SIG-M5 (cell line): Measurements from ENCODE around the gene ZNF286A.
"Not testable (repeated sequence)": the region's sequence is repeated elsewhere in the genome, so short reads cannot be mapped to it uniquely, and the experiment has no call there.

ENCODE experiments used
- DNase-seq: peaks from one replicate; lab custom pipeline; 2025; lab: John Stamatoyannopoulos, UW

ZNF286A gene

DNA sequence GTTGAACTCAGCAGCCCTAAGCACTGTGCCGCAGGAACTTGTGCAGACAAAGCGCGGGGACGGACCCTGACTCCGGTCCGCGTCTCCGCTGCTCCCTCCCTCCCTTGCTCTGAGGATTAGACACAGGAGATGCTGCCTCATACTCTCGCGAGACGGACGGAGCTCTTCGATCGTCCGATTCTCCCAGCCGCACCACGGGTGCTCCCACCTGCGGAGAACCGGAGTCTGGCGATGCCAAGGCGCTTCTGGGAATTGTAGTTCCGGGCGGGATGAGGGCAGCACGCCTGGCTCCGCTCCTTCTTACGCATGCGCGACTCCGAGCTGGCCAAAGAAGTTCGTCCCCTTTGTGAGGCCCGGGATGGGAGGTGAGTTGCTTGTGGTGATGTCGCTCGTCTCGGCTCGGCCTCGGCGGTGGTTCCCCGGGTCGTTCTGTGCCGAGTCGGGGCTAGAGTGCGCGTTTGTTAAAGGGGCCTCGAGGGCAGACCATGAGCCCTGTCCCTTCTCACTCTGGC lies at the start of gene ZNF286A:
Gene ZNF286A, plus strand, starts transcription at position 340 of the 512 bp plus-strand sequence. CDS start 578 bp downstream, outside the sequence.
- peak; percentile 67 for DNase-seq

- no peak for DNase-seq
Measured at GRCh38 chr17:15649861-15650421, 49.6 kb upstream of the ZNF286A start.

DNA sequence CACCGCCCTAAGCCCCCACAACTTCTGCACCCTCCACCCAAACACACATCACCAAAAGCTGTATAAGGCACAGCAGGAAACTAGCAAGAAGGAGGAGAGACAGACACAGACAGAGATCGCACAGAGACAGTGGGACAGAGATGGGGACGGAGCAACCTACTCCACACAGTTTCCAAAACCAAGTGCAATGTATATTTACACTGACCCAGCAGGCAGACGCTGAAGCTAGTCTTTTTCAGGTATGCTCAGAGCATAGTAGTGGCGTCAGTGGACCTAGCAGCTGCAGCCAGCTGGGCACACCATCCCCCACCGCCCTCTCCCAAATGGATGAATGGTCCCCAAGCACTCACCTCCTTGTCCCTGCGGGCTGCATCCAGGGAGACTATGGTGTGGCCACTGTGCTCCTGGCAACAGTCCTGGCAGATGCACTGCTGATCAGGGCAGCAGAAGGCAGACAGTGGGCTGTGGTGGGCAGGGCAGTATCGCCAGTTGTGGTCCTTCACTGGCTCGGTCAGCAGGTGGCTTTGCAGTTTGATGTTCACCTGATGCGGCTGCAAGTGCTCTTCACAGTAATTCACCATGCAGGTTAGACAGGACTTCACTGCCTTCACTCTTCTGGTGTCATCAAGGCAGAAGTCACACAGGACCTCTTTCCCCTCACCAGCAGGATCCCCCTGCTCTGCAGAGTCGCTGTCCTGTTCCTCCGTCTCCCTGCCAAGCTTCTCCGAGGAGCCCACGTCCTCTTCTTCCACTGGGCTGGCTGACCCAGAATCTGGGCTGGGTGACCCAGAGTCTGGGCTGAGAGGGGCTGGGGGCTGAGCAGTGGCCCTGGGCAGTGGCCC lies 48.6 kb upstream of the ZNF286A start:
- no peak for DNase-seq

- DNase-seq: peak; percentile 74
Measured at GRCh38 chr17:15651583-15652110, 47.9 kb upstream of the ZNF286A start.

GRCh38 chr17:15652960-15653359 lies 46.6 kb upstream of the ZNF286A start:
- DNase-seq: no peak

- DNase-seq: not testable (repeated sequence)
Measured at GRCh38 chr17:15654401-15654800, 45.2 kb upstream of the ZNF286A start.

GRCh38 chr17:15654886-15655561 lies 44.5 kb upstream of the ZNF286A start:
- no peak for DNase-seq

DNA sequence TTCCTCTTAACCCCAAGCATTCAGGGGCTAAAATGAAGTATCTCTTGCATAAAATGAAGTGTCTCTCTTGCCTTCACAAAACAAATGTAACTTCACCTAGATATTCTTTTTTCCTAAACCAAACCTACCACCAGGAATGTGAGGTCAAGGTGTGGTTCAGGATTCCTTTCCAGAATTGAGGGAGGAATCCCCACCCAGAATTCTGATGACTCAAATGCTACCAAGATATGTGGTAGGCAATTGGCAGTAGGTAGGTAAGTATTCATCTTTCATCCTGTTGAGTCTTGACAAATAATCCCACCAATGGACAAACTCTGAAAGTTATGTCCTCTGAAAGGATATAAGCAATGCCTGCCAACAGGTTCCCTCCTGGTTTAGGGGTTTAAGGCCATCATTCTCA lies 41.7 kb upstream of the ZNF286A start:
- no peak for DNase-seq

DNA sequence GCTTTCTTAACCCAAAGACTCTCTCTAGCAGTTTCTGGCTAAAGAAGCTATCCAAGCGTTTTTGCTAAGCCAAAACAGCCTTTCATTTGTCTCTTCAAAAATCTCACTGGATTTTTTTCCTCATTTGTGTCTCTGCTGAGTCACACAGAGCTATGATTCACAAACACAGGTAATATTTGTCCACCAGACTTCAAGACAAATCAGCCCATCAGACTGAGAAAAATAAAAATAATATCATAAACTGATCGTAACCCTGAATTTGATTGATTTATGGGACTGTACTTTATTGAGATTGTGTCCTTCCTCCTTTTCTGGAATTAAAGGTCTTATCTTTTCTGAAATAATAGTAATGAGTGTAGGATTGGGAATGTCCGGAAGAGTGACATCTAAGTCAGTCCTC lies 41.3 kb upstream of the ZNF286A start:
- DNase-seq: no peak

GRCh38 chr17:15659236-15659635 lies 40.3 kb upstream of the ZNF286A start:
- no peak for DNase-seq

GRCh38 chr17:15659663-15660062 lies 39.9 kb upstream of the ZNF286A start:
- no peak for DNase-seq

DNA sequence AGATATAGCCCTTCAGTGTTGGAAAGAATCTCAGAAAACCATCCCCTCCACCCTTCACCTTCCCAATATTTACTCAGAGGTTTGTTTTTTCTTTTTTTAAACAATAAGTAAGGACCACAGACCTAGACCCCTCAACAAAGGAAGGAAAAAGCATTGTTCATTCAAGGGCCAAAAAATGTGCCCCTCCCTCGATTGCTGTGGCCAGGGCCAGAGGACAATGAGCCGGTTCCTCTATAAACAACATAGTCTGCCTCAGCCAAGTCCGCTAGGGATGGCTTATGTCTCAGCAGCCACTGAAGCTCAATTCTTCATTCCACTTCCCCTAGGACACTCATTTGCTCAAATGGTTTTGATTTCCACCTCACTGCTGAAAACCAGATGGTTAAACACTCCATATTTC lies 39.5 kb upstream of the ZNF286A start:
- no peak for DNase-seq

DNA sequence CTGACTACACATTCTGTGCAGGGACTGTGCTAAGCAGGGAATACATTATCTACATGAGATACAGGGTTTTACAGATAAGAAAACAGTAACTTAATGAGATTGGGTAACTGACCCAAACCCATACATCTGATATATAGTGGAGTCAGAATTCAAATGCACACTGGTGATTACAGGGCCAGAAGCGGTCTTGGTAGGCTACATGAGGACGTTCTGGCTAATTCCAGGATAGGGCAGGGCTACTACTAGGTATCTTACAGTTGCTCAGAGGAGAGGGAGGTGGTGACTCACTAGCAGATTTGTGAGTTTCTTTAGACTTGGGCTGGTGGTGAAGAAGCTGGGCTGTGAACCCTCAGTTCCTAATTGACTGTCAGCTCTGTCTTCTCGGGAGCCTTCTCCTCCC lies 36.9 kb upstream of the ZNF286A start:
- DNase-seq: no peak

DNA sequence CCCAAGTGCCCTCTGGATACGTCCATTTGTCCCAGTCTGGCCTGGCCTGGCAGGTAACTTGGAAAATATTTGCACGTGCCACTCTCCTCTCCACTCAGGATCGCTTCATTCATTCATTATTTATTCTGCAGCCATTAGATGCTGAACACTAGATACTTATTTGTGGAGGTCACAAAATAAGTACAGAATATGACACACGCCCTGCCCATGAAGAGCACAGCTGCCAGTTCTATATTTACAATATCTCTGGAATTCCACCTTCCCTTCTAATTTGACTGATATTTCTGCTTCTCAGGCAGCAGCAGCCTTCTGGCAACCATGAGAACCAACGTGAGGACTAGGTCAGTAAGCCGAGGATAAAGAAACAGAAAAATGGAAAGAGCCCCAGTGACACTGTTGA lies 36.4 kb upstream of the ZNF286A start:
- DNase-seq: no peak

- no peak for DNase-seq
Measured at GRCh38 chr17:15663691-15664090, 35.9 kb upstream of the ZNF286A start.

- not testable (repeated sequence) for DNase-seq
Measured at GRCh38 chr17:15669526-15669925, 30.0 kb upstream of the ZNF286A start.

DNA sequence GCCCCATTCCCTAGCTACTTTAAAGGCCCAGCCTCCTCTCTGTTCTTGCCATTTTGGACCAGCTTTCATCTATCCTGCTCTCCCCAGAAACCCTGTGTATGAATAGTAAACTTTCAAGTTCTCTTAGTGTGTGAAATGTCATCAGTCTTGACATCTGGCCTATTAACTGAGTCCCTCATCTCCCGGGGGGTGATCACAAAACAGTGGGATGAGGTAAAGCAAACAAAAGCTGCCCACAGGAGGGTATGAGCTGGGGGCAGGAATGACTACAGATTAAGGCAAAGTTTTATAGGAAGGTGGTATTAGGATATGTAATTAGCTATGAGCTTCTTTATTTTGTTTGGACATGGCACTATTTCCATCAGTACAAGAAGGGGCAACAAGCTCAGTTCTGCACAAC lies 24.9 kb upstream of the ZNF286A start:
- DNase-seq: not testable (repeated sequence)

DNA sequence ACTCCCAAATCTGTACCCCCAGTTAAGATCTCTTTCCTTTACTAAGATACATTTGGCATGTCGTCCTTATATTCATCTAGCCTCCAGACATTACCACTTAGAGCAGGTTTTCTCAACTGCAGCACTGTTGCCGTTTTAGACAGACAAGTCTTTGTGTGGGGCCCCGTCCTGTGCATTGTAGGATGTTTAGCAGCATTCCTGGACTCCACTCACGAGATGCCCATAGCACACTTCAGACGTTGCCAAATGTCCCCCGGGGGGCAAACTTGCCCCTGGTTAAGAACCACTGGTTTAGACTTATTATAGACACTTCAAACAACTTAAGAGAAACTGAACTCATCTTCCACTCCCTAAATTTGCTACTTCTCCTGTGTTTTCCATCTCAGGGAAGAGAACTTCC lies 23.6 kb upstream of the ZNF286A start:
- not testable (repeated sequence) for DNase-seq

- DNase-seq: not testable (repeated sequence)
Measured at GRCh38 chr17:15683135-15683534, 16.4 kb upstream of the ZNF286A start.

- not testable (repeated sequence) for DNase-seq
Measured at GRCh38 chr17:15683824-15684478, 15.6 kb upstream of the ZNF286A start, which contains the start of gene TRIM16. Gene TRIM16, minus strand, starts transcription at chr17:15684311. Its CDS starts 32,702 bp downstream, at chr17:15651609.

- DNase-seq: not testable (repeated sequence)
Measured at GRCh38 chr17:15687494-15687893, 12.1 kb upstream of the ZNF286A start.

DNA sequence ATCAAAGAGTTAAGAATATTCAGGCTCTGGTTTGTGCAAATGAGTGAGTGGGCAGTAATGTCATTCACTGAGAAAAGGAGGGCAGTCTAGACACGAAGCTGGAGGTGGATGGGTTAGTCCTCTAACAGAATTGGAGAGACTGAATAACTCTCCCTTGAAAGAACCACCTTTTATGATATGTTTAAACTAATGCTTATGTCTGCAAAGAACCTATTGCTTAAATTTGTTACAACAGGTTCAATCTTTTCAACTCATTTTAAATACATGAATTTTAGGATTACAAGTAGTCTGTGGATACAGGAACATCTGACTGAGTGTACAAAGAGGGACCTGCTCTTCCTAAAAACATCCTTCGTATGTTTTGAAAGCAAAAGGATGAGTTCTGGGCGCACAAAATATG lies 585 bp upstream of the ZNF286A start:
- not testable (repeated sequence) for DNase-seq
